ENCODE data around the gene TENM4.

Gene TENM4

GRCh38 chr11:79340535-79340934 lies 100.3 kb downstream of the TENM4 start:
- 88 to 93% methylated on average over 3 of the region's 3 CpGs for WGBS, 2 experiments
- H3K27ac ChIP-seq (ENCODE audit: insufficient read depth, low read depth, low read length, poor library complexity, severe bottlenecking): no peak overlapping the region

GRCh38 chr11:79336797-79337517 lies 103.9 kb downstream of the TENM4 start:
- 81 to 83% methylated on average over 6 of the region's 6 CpGs for WGBS, 2 experiments
- Histone ChIP-seq H3K36me3 (ENCODE audit: control insufficient read depth, insufficient read depth, low read length) (no peaks in the 10 kb centered on the region), H3K27me3 (ENCODE audit: control insufficient read depth, insufficient read depth, low read length, poor library complexity, severe bottlenecking) (no peaks in the 10 kb centered on the region), H3K27ac (ENCODE audit: insufficient read depth, low read depth, low read length, poor library complexity, severe bottlenecking) (no peak overlapping the region), H3K4me3 (ENCODE audit: insufficient read depth, low read depth, low read length) (no peak overlapping the region), H3K4me1 (ENCODE audit: control insufficient read depth, insufficient read depth, low read length) (peaks cover 9% of the 10 kb centered on the region), H3K9me3 (ENCODE audit: control insufficient read depth, low read length) (no peaks in the 10 kb centered on the region)

More at GRCh38 chr11:79340535-79340934, 100.3 kb downstream of the TENM4 start:
- Histone ChIP-seq H3K9me3 (ENCODE audit: control insufficient read depth, low read length) (no peaks in the 10 kb centered on the region), H3K4me3 (ENCODE audit: insufficient read depth, low read depth, low read length) (no peak overlapping the region), H3K36me3 (ENCODE audit: control insufficient read depth, insufficient read depth, low read length) (no peaks in the 10 kb centered on the region), H3K4me1 (ENCODE audit: control insufficient read depth, insufficient read depth, low read length) (peaks cover 14% of the 10 kb centered on the region), H3K27me3 (ENCODE audit: control insufficient read depth, insufficient read depth, low read length, poor library complexity, severe bottlenecking) (no peaks in the 10 kb centered on the region)

GRCh38 chr11:79335681-79336080 lies 105.1 kb downstream of the TENM4 start:
- H3K36me3 ChIP-seq (ENCODE audit: control insufficient read depth, insufficient read depth, low read length): no peaks in the 10 kb centered on the region
- H3K4me3 ChIP-seq (ENCODE audit: insufficient read depth, low read depth, low read length): no peak overlapping the region
- H3K4me1 ChIP-seq (ENCODE audit: control insufficient read depth, insufficient read depth, low read length): peaks cover 17% of the 10 kb centered on the region
- H3K27me3 ChIP-seq (ENCODE audit: control insufficient read depth, insufficient read depth, low read length, poor library complexity, severe bottlenecking): no peaks in the 10 kb centered on the region
- no peak overlapping the region for H3K27ac ChIP-seq (ENCODE audit: insufficient read depth, low read depth, low read length, poor library complexity, severe bottlenecking)
- no peaks in the 10 kb centered on the region for H3K9me3 ChIP-seq (ENCODE audit: control insufficient read depth, low read length)
- 77 to 80% methylated on average over 3 of the region's 3 CpGs for WGBS, 2 experiments

GRCh38 chr11:79333355-79333754 lies 107.5 kb downstream of the TENM4 start:
- H3K4me3 ChIP-seq (ENCODE audit: insufficient read depth, low read depth, low read length): no peak overlapping the region
- H3K36me3 ChIP-seq (ENCODE audit: control insufficient read depth, insufficient read depth, low read length): no peaks in the 10 kb centered on the region
- no peaks in the 10 kb centered on the region for H3K27me3 ChIP-seq (ENCODE audit: control insufficient read depth, insufficient read depth, low read length, poor library complexity, severe bottlenecking)
- H3K4me1 ChIP-seq (ENCODE audit: control insufficient read depth, insufficient read depth, low read length): peaks cover 24% of the 10 kb centered on the region
- H3K9me3 ChIP-seq (ENCODE audit: control insufficient read depth, low read length): no peaks in the 10 kb centered on the region
- no peak overlapping the region for H3K27ac ChIP-seq (ENCODE audit: insufficient read depth, low read depth, low read length, poor library complexity, severe bottlenecking)
- WGBS, 2 experiments: 89 to 93% methylated on average over 2 of the region's 2 CpGs

GRCh38 chr11:79332017-79332416 lies 108.8 kb downstream of the TENM4 start:
- Histone ChIP-seq H3K4me3 (ENCODE audit: insufficient read depth, low read depth, low read length) (no peak overlapping the region), H3K9me3 (ENCODE audit: control insufficient read depth, low read length) (no peaks in the 10 kb centered on the region), H3K36me3 (ENCODE audit: control insufficient read depth, insufficient read depth, low read length) (no peaks in the 10 kb centered on the region), H3K27me3 (ENCODE audit: control insufficient read depth, insufficient read depth, low read length, poor library complexity, severe bottlenecking) (no peaks in the 10 kb centered on the region), H3K4me1 (ENCODE audit: control insufficient read depth, insufficient read depth, low read length) (peaks cover 19% of the 10 kb centered on the region), H3K27ac (ENCODE audit: insufficient read depth, low read depth, low read length, poor library complexity, severe bottlenecking) (no peak overlapping the region)
- WGBS, 2 experiments: 75 to 85% methylated on average over 1 to 2 of the region's 2 CpGs

- Histone ChIP-seq H3K27me3 (ENCODE audit: control insufficient read depth, insufficient read depth, low read length, poor library complexity, severe bottlenecking) (no peaks in the 10 kb centered on the region), H3K4me3 (ENCODE audit: insufficient read depth, low read depth, low read length) (no peak overlapping the region), H3K9me3 (ENCODE audit: control insufficient read depth, low read length) (no peaks in the 10 kb centered on the region), H3K4me1 (ENCODE audit: control insufficient read depth, insufficient read depth, low read length) (peaks cover 14% of the 10 kb centered on the region), H3K27ac (ENCODE audit: insufficient read depth, low read depth, low read length, poor library complexity, severe bottlenecking) (no peak overlapping the region), H3K36me3 (ENCODE audit: control insufficient read depth, insufficient read depth, low read length) (no peaks in the 10 kb centered on the region)
- 52 to 63% methylated on average over 5 of the region's 5 CpGs for WGBS, 2 experiments
These were observed 109.5 kb downstream of the TENM4 start for GRCh38 chr11:79331203-79331901.

GRCh38 chr11:79330651-79331050 lies 110.2 kb downstream of the TENM4 start:
- Histone ChIP-seq H3K27me3 (ENCODE audit: control insufficient read depth, insufficient read depth, low read length, poor library complexity, severe bottlenecking) (no peaks in the 10 kb centered on the region), H3K27ac (ENCODE audit: insufficient read depth, low read depth, low read length, poor library complexity, severe bottlenecking) (no peak overlapping the region), H3K4me1 (ENCODE audit: control insufficient read depth, insufficient read depth, low read length) (peaks cover 14% of the 10 kb centered on the region), H3K4me3 (ENCODE audit: insufficient read depth, low read depth, low read length) (no peak overlapping the region), H3K36me3 (ENCODE audit: control insufficient read depth, insufficient read depth, low read length) (no peaks in the 10 kb centered on the region), H3K9me3 (ENCODE audit: control insufficient read depth, low read length) (no peaks in the 10 kb centered on the region)
- WGBS, 2 experiments: 88% methylated on average over 8 of the region's 8 CpGs

- no peak overlapping the region for H3K4me3 ChIP-seq (ENCODE audit: insufficient read depth, low read depth, low read length)
- 63 to 66% methylated on average over 6 of the region's 6 CpGs for WGBS, 2 experiments
- H3K9me3 ChIP-seq (ENCODE audit: control insufficient read depth, low read length): no peaks in the 10 kb centered on the region
- no peaks in the 10 kb centered on the region for H3K27me3 ChIP-seq (ENCODE audit: control insufficient read depth, insufficient read depth, low read length, poor library complexity, severe bottlenecking)
- H3K4me1 ChIP-seq (ENCODE audit: control insufficient read depth, insufficient read depth, low read length): peaks cover 14% of the 10 kb centered on the region
- no peak overlapping the region for H3K27ac ChIP-seq (ENCODE audit: insufficient read depth, low read depth, low read length, poor library complexity, severe bottlenecking)
- H3K36me3 ChIP-seq (ENCODE audit: control insufficient read depth, insufficient read depth, low read length): no peaks in the 10 kb centered on the region
These were observed 111.3 kb downstream of the TENM4 start for GRCh38 chr11:79329561-79329960.

- Histone ChIP-seq H3K9me3 (ENCODE audit: control insufficient read depth, low read length) (no peaks in the 10 kb centered on the region), H3K27ac (ENCODE audit: insufficient read depth, low read depth, low read length, poor library complexity, severe bottlenecking) (no peak overlapping the region), H3K4me1 (ENCODE audit: control insufficient read depth, insufficient read depth, low read length) (peaks cover 14% of the 10 kb centered on the region), H3K36me3 (ENCODE audit: control insufficient read depth, insufficient read depth, low read length) (no peaks in the 10 kb centered on the region), H3K27me3 (ENCODE audit: control insufficient read depth, insufficient read depth, low read length, poor library complexity, severe bottlenecking) (no peaks in the 10 kb centered on the region), H3K4me3 (ENCODE audit: insufficient read depth, low read depth, low read length) (no peak overlapping the region)
- WGBS, 2 experiments: 83 to 86% methylated on average over 9 of the region's 9 CpGs
These were observed 112.4 kb downstream of the TENM4 start for GRCh38 chr11:79328402-79328801.

GRCh38 chr11:79325851-79326250 lies 115.0 kb downstream of the TENM4 start:
- no peaks in the 10 kb centered on the region for H3K9me3 ChIP-seq (ENCODE audit: control insufficient read depth, low read length)
- no peaks in the 10 kb centered on the region for H3K27me3 ChIP-seq (ENCODE audit: control insufficient read depth, insufficient read depth, low read length, poor library complexity, severe bottlenecking)
- 94 to 96% methylated on average over 8 to 10 of the region's 10 CpGs for WGBS, 2 experiments
- peaks cover 8% of the 10 kb centered on the region for H3K4me1 ChIP-seq (ENCODE audit: control insufficient read depth, insufficient read depth, low read length)
- no peaks in the 10 kb centered on the region for H3K36me3 ChIP-seq (ENCODE audit: control insufficient read depth, insufficient read depth, low read length)
- no peak overlapping the region for H3K4me3 ChIP-seq (ENCODE audit: insufficient read depth, low read depth, low read length)
- H3K27ac ChIP-seq (ENCODE audit: insufficient read depth, low read depth, low read length, poor library complexity, severe bottlenecking): no peak overlapping the region

All from ectodermal cell (in vitro differentiated cells).